ENCODE measurements around the gene ACOT12. TPM values are rescaled to one million over a fixed set of nuclear protein-coding genes. Genes with fewer than 3 reads are reported as not detected.
A peak's percentile ranks its signal among the peaks of the same experiment; 100 is the strongest.

The ACOT12 gene
- polyA plus RNA-seq, 1 donor = 0.72 TPM

DNA sequence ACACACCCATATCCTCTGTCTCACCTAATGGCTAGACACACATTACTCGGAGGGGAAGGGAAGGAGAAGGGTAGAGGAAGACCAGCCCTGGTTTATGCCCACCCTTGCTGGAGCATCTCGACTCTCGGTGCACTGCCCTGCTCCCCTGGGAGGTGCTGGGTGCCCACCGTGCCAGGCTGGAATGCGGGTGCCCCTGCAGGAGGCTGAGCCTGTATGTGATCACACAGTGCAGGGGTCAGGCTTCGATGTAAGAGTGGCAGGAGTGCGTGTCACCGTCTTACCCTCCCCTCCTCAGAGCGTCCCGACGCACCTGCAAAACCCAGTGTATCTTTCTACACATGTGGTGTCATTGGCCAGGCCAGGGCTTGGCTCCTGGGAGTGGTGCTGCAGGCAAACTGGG is 7.3 kb upstream of the ACOT12 start:
- Histone ChIP-seq H3K4me1 (ENCODE audit: control insufficient read depth, insufficient read depth, low read length) (no peaks in the 10 kb centered on the region), H3K27me3 (ENCODE audit: control insufficient read depth, insufficient read depth, low read length) (peaks cover 6% of the 10 kb centered on the region), H3K27ac (ENCODE audit: low read length) (no peak overlapping the region), H3K9me3 (ENCODE audit: control insufficient read depth, low read depth, low read length) (no peaks in the 10 kb centered on the region), H3K4me3 (ENCODE audit: low read length) (no peak overlapping the region), H3K36me3 (ENCODE audit: control insufficient read depth, insufficient read depth, low read length) (no peaks in the 10 kb centered on the region)
- WGBS (ENCODE audit: insufficient coverage, low lambda C conversion rate) = no CpG with 5 or more reads among the region's 11 CpGs
- no peak for DNase-seq

- no peaks in the 10 kb centered on the region for H3K4me1 ChIP-seq (ENCODE audit: control insufficient read depth, insufficient read depth, low read length)
- H3K27me3 ChIP-seq (ENCODE audit: control insufficient read depth, insufficient read depth, low read length) = peaks cover 8% of the 10 kb centered on the region
- no peak overlapping the region for H3K27ac ChIP-seq (ENCODE audit: low read length)
- no peak overlapping the region for H3K4me3 ChIP-seq (ENCODE audit: low read length)
- DNase-seq = no peak
- H3K36me3 ChIP-seq (ENCODE audit: control insufficient read depth, insufficient read depth, low read length) = no peaks in the 10 kb centered on the region
- WGBS (ENCODE audit: insufficient coverage, low lambda C conversion rate) = no CpG with 5 or more reads among the region's 2 CpGs
- no peaks in the 10 kb centered on the region for H3K9me3 ChIP-seq (ENCODE audit: control insufficient read depth, low read depth, low read length)
Measured at GRCh38 chr5:81400375-81400774, 6.4 kb upstream of the ACOT12 start.

- Histone ChIP-seq H3K36me3 (ENCODE audit: control insufficient read depth, insufficient read depth, low read length) (no peaks in the 10 kb centered on the region), H3K9me3 (ENCODE audit: control insufficient read depth, low read depth, low read length) (no peaks in the 10 kb centered on the region), H3K4me3 (ENCODE audit: low read length) (no peak overlapping the region), H3K4me1 (ENCODE audit: control insufficient read depth, insufficient read depth, low read length) (no peaks in the 10 kb centered on the region), H3K27me3 (ENCODE audit: control insufficient read depth, insufficient read depth, low read length) (peaks cover 18% of the 10 kb centered on the region), H3K27ac (ENCODE audit: low read length) (no peak overlapping the region)
- no CpG with 5 or more reads among the region's 4 CpGs for WGBS (ENCODE audit: insufficient coverage, low lambda C conversion rate)
- no peak for DNase-seq
Measured at GRCh38 chr5:81398741-81399140, 4.8 kb upstream of the ACOT12 start.

- no CpG with 5 or more reads among the region's 3 CpGs for WGBS (ENCODE audit: insufficient coverage, low lambda C conversion rate)
- H3K27me3 ChIP-seq (ENCODE audit: control insufficient read depth, insufficient read depth, low read length) = peaks cover 23% of the 10 kb centered on the region
- no peak overlapping the region for H3K27ac ChIP-seq (ENCODE audit: low read length)
- no peak for DNase-seq
- no peaks in the 10 kb centered on the region for H3K9me3 ChIP-seq (ENCODE audit: control insufficient read depth, low read depth, low read length)
- no peaks in the 10 kb centered on the region for H3K36me3 ChIP-seq (ENCODE audit: control insufficient read depth, insufficient read depth, low read length)
- H3K4me1 ChIP-seq (ENCODE audit: control insufficient read depth, insufficient read depth, low read length) = no peaks in the 10 kb centered on the region
- H3K4me3 ChIP-seq (ENCODE audit: low read length) = no peak overlapping the region
Measured at GRCh38 chr5:81397176-81397575, 3.2 kb upstream of the ACOT12 start.

GRCh38 chr5:81395262-81395661 is 1.3 kb upstream of the ACOT12 start:
- 60% methylated on average over 1 of the region's 3 CpGs for WGBS (ENCODE audit: insufficient coverage, low lambda C conversion rate)
- no peak overlapping the region for H3K4me3 ChIP-seq (ENCODE audit: low read length)
- H3K4me1 ChIP-seq (ENCODE audit: control insufficient read depth, insufficient read depth, low read length) = no peaks in the 10 kb centered on the region
- H3K27me3 ChIP-seq (ENCODE audit: control insufficient read depth, insufficient read depth, low read length) = peaks cover 23% of the 10 kb centered on the region
- no peaks in the 10 kb centered on the region for H3K36me3 ChIP-seq (ENCODE audit: control insufficient read depth, insufficient read depth, low read length)
- no peak overlapping the region for H3K27ac ChIP-seq (ENCODE audit: low read length)
- H3K9me3 ChIP-seq (ENCODE audit: control insufficient read depth, low read depth, low read length) = no peaks in the 10 kb centered on the region
- no peak for DNase-seq

- no peak for DNase-seq
- Histone ChIP-seq H3K27ac (ENCODE audit: low read length) (no peak overlapping the region), H3K9me3 (ENCODE audit: control insufficient read depth, low read depth, low read length) (no peaks in the 10 kb centered on the region), H3K4me3 (ENCODE audit: low read length) (no peak overlapping the region), H3K27me3 (ENCODE audit: control insufficient read depth, insufficient read depth, low read length) (peaks cover 23% of the 10 kb centered on the region), H3K36me3 (ENCODE audit: control insufficient read depth, insufficient read depth, low read length) (no peaks in the 10 kb centered on the region), H3K4me1 (ENCODE audit: control insufficient read depth, insufficient read depth, low read length) (no peaks in the 10 kb centered on the region)
- WGBS (ENCODE audit: insufficient coverage, low lambda C conversion rate) = no CpG with 5 or more reads among the region's 10 CpGs
Measured at GRCh38 chr5:81393430-81393782, 528 bp downstream of the ACOT12 start.

GRCh38 chr5:81389025-81389424 is 4.9 kb downstream of the ACOT12 start:
- H3K27me3 ChIP-seq (ENCODE audit: control insufficient read depth, insufficient read depth, low read length) = peaks cover 5% of the 10 kb centered on the region
- DNase-seq = peak; percentile 25 to 52
- no peak overlapping the region for H3K4me3 ChIP-seq (ENCODE audit: low read length)

DNA sequence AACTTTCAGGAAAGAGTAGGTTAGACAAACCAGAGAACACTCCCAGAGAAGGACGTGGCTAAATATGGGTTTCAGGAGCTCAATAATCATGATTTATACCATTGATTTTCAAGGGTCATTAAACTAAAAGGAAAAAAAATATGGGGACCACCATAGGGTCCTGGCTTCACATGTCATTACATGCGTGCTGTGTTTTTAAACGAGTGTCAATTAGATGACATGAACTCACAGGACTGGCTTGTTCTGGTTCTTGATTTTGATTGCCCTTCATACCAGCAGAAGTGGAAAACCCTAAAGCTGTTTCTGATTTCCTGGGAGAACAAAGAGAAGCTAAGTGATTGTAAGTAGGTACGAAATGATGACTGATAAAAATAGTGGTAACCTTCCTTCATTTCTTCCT is 5.8 kb downstream of the ACOT12 start:
- H3K4me3 ChIP-seq (ENCODE audit: low read length) = no peak overlapping the region
- no peak for DNase-seq
- H3K27ac ChIP-seq (ENCODE audit: low read length) = no peak overlapping the region
- 100% methylated on average over 1 of the region's 4 CpGs for WGBS (ENCODE audit: insufficient coverage, low lambda C conversion rate)
- no peaks in the 10 kb centered on the region for H3K4me1 ChIP-seq (ENCODE audit: control insufficient read depth, insufficient read depth, low read length)
- peaks cover 2% of the 10 kb centered on the region for H3K27me3 ChIP-seq (ENCODE audit: control insufficient read depth, insufficient read depth, low read length)
- no peaks in the 10 kb centered on the region for H3K36me3 ChIP-seq (ENCODE audit: control insufficient read depth, insufficient read depth, low read length)
- H3K9me3 ChIP-seq (ENCODE audit: control insufficient read depth, low read depth, low read length) = no peaks in the 10 kb centered on the region

More at GRCh38 chr5:81389025-81389424, 4.9 kb downstream of the ACOT12 start:
- H3K36me3 ChIP-seq (ENCODE audit: control insufficient read depth, insufficient read depth, low read length) = no peaks in the 10 kb centered on the region
- no peak overlapping the region for H3K27ac ChIP-seq (ENCODE audit: low read length)
- H3K9me3 ChIP-seq (ENCODE audit: control insufficient read depth, low read depth, low read length) = no peaks in the 10 kb centered on the region
- H3K4me1 ChIP-seq (ENCODE audit: control insufficient read depth, insufficient read depth, low read length) = no peaks in the 10 kb centered on the region

DNA sequence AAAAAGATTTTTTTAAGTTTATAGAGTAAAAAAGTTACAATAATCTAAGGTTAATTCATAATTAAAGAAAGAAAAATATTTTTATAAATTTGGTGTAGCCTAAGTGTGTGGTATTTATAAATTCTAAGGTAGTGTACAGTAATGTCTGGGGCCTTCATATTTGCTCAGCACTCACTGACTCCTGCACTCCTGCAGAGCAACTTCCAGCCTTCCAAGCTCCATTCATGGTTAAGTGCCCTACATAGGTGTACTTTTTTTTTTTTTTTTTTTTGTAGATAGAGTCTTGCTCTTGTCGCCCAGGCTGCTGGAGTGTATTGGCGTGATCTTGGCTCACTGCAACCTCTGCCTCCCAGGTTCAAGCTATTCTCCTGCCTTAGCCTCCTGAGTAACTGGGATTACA is 10.1 kb downstream of the ACOT12 start:
- H3K27ac ChIP-seq (ENCODE audit: low read length) = no peak overlapping the region
- no peak for DNase-seq
- WGBS (ENCODE audit: insufficient coverage, low lambda C conversion rate) = no CpG with 5 or more reads among the region's 2 CpGs
- H3K27me3 ChIP-seq (ENCODE audit: control insufficient read depth, insufficient read depth, low read length) = no peaks in the 10 kb centered on the region
- no peaks in the 10 kb centered on the region for H3K36me3 ChIP-seq (ENCODE audit: control insufficient read depth, insufficient read depth, low read length)
- no peak overlapping the region for H3K4me3 ChIP-seq (ENCODE audit: low read length)
- H3K9me3 ChIP-seq (ENCODE audit: control insufficient read depth, low read depth, low read length) = no peaks in the 10 kb centered on the region
- H3K4me1 ChIP-seq (ENCODE audit: control insufficient read depth, insufficient read depth, low read length) = no peaks in the 10 kb centered on the region

- no CpG with 5 or more reads among the region's 2 CpGs for WGBS (ENCODE audit: insufficient coverage, low lambda C conversion rate)
- Histone ChIP-seq H3K4me3 (ENCODE audit: low read length) (no peak overlapping the region), H3K9me3 (ENCODE audit: control insufficient read depth, low read depth, low read length) (no peaks in the 10 kb centered on the region), H3K4me1 (ENCODE audit: control insufficient read depth, insufficient read depth, low read length) (peaks cover 6% of the 10 kb centered on the region), H3K27me3 (ENCODE audit: control insufficient read depth, insufficient read depth, low read length) (no peaks in the 10 kb centered on the region), H3K36me3 (ENCODE audit: control insufficient read depth, insufficient read depth, low read length) (no peaks in the 10 kb centered on the region), H3K27ac (ENCODE audit: low read length) (no peak overlapping the region)
- DNase-seq = no peak
Measured at GRCh38 chr5:81371354-81371876, 22.5 kb downstream of the ACOT12 start.

DNA sequence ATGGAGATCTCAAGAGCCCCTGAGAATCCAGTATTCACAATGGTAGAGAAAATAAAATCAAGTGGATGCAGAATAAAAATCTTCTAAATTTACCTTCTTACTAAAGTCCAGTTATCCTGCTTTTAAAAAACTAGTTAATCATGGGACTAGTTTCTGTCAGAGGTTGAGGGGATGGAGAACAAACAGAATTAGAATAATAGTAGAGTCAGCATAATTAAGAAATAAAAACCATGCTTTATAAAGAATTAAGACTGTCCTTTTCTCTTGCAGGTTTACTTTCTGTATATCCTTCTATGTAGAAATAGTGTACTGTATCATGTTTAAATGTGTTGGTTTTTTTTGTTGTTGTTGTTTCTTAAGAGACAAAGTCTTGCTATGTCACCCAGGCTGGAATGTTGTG is 23.0 kb downstream of the ACOT12 start:
- peaks cover 6% of the 10 kb centered on the region for H3K4me1 ChIP-seq (ENCODE audit: control insufficient read depth, insufficient read depth, low read length)
- H3K36me3 ChIP-seq (ENCODE audit: control insufficient read depth, insufficient read depth, low read length) = no peaks in the 10 kb centered on the region
- no peak for DNase-seq
- H3K9me3 ChIP-seq (ENCODE audit: control insufficient read depth, low read depth, low read length) = no peaks in the 10 kb centered on the region
- no peaks in the 10 kb centered on the region for H3K27me3 ChIP-seq (ENCODE audit: control insufficient read depth, insufficient read depth, low read length)
- no peak overlapping the region for H3K27ac ChIP-seq (ENCODE audit: low read length)
- no peak overlapping the region for H3K4me3 ChIP-seq (ENCODE audit: low read length)

Data from large intestine (tissue), 3 donors.